Measurements from ENCODE around the gene TFR2.

Gene TFR2

DNA sequence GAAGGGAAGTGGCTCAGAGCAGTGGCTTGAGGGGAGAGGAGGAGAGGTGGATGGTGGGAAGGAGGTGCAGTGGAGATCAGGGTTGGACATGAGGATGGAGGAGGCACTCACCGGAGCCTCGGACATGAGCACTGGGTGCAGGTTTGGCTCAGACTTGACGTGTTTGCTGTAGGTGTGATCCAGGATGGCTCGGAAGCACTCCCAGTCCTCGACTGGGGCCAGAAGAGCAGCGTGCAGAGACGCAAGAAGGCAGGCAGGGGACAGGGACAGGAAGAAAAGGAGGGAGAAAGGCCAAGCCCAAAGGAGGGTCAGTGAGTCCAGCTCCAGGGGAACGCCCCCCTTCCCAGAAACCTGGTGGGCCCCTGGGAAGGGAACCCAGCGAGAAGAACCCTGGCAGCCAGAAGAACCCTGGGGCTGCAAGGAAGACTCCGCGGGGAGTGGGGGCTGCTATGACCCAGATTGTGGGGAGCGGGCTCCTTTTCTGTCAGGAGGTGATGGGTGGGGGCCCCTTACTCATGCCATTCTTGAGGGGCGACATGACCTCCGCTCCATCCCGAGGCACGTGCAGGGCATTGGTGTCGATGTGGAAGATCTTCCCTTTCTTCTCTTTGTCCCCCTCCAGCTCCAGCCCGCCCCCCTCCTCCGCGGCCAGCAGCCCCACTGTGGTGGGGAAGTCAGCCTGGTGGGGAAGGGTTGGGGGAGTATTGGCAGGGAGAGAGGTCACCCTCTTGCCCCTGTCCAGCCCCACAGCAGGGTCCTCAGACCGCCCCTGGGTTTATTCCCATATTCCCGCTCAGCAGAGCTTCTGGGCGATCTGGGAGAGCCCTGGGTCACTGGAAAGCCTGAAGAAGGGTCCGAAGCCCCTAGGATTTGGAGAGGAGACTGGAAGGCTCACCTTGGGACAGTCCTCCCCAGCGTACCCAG is 13.8 kb upstream of the TFR2 start:
- DNase-seq (ENCODE audit: low spot score): no peak

DNA sequence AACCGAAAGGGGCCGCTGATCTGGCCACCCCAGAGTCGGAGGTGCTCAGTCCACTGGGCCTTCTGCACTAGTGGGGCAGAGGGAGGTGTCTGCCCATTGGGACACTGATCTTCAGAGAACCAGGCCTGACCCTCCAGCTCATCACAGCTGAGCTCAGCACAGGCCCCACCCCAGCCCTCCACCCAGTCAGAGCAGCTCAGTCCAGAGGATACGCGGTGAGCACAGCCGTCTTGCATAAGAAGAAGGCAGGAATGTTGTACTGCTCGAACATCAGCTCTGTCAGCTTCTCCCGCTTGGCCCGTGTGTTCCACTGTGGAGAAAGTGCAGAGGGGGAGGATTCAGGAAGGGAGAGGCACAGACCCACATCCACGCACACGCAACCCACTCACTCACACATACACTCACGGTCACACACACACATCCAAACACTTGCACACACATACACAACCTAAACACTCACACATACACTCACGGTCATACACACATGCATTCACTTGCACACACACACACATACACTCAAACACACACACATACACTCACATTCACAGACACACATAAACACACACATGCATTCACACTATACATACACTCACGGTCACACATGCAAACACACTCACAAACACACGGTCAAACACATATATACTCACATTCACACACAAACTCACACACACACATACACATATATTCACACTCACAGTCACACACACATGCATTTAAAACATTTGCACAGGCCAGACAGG is 8.6 kb upstream of the TFR2 start:
- no peak for DNase-seq (ENCODE audit: low spot score)

DNA sequence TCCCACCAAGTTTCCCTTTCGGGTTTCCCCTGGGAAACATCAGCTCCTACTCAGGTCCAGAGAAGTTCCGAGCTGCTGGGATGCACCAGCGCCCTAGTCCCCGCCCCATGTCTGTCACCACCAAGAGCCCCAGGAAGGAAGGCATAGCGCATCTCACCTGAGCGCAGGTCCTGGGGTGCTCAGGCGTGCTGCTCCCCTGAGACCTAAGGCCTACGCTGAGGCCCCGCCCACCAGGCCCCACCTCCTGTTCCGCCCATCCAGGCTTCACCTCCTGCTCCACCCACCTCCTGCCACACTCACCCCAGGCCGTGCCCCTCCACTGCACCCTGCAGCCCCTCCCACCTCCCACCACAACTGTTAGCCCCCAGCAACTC is 1.2 kb upstream of the TFR2 start:
- DNase-seq (ENCODE audit: low spot score): no peak

DNA sequence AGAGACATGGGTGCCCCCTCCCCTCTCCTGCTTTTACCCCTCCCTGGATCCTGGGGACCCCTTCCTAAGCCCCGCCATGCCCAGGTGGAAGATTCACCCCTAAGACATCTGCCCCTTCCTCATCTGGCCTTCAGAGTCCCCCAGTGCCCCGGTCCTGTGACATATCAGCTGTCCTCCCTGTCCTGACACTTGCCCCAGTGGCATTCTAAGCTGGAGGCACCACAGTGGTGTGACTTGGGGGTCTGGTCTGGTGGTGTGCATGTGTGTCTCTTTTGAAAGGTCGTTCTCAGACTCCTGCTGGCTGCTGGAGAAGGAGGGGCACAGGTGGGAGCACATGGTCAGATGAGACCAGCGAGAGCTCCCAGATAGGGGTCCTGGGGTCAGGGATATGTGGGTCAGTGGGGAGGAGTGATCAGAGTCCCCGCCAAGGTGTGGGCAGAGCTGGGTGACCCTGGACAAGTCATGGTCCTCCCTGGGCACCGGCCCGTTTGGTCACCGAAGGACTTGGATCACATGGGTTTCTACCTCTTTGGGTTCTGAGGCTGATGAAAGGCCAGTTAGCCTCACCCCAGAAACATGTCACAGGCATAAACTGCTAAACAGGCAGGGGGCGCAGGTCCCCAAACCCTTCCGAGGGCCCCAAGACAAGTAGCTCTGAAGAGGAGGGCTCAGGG is 645 bp upstream of the TFR2 start:
- DNase-seq (ENCODE audit: low spot score): no peak

DNA sequence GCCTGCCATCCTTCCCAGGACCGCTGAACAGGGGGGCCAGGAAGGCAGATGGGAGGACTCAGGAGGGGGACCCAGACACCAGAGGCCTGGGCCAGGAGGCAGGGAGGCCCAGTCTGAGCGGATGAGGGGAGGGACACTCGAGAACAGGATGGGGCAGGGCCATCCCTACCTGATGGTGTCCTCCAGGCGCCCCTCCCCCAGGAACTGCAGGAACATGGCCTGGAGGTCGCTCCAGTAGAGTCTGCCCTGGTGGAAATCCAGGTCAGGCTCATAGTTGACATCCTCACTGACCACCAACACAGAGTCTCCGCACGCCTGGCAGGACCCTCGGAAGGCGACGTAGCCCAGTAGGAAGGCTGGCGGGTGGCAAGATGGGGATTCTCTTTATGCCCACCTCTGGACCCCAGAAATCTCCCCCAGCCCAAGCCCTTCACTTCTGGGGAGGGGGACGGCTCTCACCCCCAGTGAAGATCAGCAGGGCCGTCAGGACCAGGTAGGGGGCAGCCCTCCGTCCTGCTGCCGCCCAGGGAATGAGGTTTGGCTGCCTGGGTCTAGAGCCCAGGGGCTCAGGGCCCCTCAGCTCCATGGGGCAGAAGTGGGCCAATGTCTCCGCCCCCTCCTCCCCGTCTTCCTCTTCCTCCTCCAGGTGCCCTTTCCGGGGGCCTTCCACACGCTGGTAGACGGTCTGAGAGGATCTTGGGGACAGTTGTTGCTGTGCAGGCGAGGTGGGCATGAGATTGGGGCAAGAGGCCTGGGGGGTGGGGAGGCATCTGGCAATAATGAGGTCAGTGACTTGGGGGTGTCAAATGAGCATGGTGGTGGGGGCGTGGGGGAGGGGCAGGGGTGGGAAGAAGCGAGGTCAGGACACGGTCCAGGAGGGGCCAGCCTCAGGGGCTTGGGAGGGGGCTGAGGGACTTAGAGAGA is 573 bp downstream of the TFR2 start:
- DNase-seq (ENCODE audit: low spot score): no peak

DNA sequence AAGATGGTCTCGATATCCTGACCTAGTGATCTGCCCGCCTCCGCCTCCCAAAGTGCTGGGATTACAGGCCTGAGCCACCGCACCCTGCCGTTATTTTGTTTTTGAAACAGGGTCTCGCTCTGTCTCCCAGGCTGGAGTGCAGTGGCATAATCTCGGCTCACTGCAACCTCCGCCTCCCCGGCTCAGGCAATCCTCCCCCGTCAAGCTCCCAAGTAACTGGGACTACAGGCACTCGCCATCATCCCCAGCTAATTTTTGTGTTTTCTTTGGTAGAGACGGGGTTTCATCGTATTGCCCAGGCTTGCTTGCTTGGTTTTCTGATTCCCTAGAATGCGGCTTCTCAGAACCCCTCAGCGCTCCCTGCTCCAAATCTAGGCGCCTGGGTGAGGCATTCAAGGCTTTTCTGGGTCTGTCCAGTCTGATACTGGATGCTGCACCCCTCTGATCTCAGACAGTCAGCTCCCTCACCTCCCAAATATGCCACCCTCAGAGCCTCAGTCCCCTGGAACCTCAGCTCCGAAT is 1.3 kb downstream of the TFR2 start:
- no peak for DNase-seq (ENCODE audit: low spot score)

DNA sequence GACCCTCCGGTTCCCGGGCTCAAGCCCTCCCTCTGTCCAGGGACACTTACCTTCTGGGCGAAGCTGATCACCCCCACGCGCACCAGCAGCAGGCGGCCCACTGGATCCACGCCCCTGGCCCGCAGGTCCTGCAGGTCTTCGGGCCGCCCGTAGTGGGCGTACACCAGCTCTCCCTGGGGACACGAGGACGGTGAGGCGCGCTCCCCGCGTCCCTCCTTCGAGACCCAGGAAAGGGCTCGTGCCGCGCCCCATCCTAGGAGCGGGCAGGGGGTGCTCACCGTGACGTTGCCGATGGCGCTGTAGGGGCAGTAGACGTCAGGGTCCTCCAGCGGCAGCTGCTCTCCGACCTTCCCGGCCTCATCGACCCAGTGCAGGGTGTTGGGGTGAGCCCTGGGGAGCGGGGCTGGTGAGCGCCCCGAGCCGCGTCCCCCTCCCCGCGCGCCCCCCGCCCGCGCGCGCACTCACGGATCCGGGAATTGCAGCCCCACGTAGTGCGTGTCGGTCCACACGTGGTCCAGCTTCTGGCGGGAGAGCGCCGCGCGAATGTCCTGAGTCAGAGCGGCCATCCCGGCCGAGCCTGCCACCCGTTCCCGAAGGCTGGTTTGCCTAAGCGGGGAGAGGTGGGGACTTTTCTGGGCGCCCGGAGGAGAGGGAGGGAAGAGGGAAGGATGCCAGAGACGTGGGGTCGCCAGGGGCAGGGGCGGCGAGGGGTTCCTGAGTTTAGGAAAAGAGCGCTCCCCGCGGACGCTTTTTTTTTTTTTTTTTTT is 8.2 kb downstream of the TFR2 start:
- peak; percentile 62 for DNase-seq (ENCODE audit: low spot score)

DNA sequence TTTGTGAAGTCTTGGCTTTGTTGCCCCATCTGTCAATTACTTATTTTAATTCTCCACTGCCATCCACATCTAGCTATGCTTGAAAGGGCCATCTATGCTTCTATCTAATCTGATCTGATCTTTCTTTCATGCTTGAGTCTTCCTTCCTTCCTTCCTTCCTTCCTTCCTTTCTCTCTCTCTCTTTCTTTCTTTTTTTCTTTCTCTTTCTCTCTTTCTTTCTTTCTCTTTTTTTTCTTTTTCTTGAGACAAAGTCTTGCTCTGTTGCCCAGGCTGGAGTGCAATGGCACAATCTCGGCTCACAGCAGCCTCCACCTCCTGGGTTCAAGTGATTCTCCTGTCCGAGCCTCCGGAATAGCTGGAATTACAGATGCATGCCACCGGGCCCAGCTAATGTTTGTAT is 11.3 kb downstream of the TFR2 start:
- no peak for DNase-seq (ENCODE audit: low spot score)

DNA sequence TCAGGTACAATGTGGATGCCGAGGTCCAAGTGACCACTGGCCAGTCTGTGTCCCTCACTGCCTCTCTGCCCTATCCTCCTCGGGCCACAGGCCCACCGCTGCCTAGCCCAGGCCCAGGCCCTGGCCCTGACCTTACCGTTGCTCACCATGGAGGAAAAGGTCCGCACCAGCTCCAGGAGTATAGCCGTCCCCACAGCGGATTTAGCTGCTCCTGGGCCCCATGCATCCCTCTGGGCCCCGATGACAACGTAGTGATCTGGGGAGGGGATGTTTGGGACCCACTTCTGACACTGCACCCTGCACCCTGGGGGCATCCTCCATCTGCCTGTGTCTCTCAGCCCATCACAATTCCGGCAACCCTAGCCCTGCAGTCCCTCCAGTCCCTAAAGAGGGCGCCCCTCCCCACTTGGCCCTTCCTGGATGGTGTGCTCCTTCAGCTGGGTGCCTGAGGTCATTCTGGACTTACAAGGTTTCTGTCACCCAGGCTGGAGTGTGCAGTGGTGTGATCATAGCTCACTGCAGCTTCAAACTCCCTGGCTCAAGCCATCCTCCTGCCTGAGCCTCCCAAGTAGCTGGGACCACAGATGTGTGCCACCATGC is 12.1 kb downstream of the TFR2 start:
- no peak for DNase-seq (ENCODE audit: low spot score)

DNA sequence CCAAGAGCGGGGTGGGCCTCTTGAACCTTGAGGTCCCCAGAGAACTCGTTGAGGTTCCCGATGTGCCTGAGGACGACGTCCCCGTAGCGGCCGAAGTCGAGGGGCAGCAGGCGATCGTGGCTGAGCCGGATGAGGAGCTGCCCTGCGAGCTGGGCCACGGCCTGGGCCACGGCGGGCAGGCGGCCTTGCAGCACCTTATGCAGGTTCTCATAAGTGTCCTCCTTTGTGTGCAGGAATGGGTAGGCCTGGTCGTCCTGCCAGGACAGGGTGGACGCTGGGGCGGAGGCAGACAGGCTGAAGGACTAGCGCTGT is 14.2 kb downstream of the TFR2 start:
- DNase-seq (ENCODE audit: low spot score): no peak

DNA sequence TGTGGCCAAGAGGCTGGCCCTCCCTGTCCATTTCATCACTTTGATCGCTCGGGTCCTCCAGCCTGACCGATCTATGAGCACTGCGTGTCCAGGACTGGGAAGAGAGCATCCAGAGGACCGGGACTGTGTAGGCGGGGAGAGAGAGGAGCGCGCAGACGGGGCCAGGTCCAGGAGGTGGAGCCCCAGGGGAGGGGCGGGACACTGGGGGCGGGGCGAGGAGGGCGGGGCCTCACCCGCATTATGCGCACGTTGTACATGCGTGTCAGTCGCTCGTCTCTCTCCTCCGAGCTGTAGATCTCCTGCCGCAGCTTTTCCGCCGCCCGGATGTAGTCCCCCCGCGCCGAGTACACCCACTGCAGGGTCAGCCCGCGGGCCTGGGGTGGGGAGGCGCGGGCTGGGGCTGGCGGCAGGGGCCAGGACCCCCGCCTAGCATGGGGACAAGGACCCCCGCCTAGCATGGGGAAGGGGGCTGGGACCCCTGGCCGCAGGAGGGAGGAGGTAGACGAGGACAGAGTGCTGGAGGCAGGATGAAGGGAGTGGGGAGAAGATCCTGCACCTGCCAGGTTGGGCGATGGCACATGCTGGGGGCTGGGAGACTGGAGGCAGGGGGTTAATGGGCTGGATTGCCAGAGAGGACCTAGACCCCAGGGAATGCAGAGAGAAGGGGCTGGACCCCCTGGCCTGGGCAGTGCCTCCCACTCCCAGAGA is 14.7 kb downstream of the TFR2 start:
- peak; percentile 97 for DNase-seq (ENCODE audit: low spot score)

DNA sequence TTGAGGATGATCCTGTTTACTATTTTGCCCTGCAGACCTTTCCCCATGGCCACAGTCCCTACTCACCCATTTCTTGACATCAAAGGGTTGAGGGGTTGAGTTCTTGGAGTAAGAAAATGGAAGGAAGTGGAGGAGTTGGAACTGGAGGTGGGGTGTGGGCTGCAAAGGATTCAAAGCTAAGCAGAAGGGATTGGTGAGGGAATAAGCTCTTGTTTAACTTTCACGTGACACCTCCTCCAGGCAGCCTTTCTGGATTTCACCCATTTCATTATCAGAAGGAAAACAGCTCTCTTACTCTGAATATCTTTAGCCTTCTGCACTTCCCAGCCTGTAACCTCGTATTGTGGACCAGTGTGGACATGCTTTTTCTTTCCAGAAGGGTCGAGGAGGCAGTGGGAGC is 15.3 kb downstream of the TFR2 start:
- DNase-seq (ENCODE audit: low spot score): no peak

DNA sequence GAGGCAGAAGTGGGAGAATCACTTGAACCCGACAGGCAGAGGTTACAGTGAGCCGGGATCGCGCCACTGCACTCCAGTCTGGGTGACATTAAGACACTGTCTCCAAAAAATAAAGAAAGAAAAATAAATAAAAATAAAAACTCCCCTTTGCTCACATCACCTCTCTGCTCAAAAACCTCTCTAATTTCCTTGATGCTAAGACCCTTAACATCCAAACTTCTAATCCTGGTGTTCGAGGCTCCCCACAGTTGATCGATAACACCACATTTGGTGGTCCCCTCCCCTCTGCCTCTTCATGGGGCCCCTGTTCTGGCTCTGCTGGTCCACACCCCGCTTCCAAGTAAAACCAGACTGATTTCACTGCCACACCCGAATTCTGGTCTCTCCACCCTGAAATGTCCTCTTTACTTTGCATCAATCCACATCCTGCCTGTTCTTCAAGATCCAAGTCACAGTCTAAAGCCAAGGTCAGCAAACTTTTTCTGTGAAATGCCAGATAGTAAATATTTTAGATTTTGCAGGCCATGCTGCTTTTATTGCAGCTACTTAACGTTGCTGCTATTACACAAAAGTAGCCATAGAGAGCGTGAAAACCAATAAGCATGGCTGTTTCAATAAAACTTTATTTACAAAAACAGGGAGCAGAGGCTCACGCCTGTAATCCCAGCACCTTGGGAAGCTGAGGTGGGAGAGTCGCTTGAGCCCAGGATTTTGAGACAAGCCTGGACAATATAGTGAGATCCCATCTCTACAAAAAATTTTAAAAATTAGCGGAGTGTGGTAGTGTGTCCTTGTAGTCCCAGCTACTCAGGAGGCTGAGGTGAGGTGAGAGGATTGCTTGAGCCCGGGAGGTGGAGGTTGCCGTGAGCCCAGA is 17.2 kb downstream of the TFR2 start:
- no peak for DNase-seq (ENCODE audit: low spot score)

DNA sequence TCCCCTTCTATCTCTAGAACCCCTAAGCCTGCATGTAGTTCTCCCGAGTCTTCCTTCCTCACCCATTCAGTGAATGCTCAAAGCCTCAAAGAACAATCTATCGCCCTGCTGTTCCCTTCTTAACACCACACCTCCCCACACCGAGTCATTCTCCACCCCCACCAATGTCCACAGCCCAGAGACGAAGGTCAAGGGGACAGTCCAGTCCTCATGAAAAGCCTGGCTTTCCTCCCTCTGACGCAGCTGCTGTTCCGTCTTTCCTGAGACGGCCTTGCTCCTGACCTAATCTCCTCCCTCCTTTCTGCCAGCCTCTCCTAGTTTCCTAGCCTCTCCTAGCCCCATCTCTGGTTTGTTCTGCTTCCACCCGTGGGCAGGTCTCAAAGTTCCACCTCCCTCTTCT is 19.8 kb downstream of the TFR2 start:
- DNase-seq (ENCODE audit: low spot score): no peak

DNA sequence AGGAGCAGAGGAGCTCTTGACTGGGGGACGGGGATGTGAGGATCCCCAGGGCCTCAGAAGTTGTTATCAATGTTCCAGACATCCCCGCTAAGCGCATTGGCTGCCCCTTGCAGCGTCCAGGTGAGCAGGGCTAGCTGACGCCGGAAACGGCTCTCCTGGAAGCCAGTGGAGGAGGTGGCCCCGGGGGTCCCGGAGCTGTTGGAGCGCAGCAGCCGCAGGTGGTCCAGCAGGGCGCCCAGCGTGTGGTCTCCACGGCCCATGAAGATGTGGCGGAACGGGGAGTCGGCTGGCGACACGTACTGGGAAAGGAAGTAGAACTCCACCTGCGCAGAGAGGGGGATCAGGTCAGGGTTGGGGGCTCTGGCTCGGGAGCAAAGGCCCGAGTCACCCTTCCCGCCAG is 20.5 kb downstream of the TFR2 start:
- DNase-seq (ENCODE audit: low spot score): no peak

DNA sequence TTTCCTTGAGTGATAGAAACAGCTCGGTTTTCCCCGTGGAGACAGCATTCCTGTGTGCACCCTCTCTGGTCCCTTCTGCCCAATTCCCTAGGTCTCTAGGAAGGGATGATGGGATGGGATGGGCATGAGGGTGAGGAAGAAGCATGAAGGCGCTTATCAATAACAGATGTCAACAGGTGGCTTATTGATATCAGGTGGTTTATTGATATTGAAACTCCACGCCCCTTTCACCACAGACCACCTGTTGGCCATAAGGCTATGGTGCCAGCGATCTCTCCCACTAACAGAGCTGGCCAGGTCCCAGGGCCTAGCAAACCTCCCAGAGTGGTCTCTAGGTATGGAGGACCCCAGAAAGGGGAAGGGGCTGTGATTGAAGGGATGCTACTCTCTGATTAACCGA is 21.1 kb downstream of the TFR2 start:
- DNase-seq (ENCODE audit: low spot score): no peak

DNA sequence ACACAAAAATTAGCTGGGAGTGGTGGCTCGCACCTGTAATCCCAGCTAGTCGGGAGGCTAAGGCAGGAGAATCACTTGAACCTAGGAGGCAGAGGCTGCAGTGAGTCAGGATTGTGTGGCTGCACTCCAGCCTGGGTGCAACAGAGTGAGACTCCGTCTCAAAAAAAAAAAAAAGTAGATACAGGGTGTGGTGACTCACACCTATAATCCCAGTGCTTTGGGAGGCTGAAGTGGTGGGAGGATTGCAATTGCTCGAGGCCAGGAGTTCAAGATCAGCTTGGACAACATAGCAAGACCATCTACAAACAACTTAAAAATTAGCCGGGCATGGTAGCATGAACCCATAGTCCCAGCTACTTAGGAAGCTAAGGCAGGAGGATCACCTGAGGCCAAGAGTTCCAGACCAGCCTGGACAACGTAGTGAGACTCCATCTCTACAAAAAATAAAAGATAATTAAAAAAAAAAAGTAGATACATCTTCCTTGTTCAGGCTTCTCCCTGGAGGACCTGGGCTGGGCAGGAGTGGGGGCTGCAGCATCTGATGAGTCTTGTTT is 27.0 kb downstream of the TFR2 start:
- no peak for DNase-seq (ENCODE audit: low spot score)

DNA sequence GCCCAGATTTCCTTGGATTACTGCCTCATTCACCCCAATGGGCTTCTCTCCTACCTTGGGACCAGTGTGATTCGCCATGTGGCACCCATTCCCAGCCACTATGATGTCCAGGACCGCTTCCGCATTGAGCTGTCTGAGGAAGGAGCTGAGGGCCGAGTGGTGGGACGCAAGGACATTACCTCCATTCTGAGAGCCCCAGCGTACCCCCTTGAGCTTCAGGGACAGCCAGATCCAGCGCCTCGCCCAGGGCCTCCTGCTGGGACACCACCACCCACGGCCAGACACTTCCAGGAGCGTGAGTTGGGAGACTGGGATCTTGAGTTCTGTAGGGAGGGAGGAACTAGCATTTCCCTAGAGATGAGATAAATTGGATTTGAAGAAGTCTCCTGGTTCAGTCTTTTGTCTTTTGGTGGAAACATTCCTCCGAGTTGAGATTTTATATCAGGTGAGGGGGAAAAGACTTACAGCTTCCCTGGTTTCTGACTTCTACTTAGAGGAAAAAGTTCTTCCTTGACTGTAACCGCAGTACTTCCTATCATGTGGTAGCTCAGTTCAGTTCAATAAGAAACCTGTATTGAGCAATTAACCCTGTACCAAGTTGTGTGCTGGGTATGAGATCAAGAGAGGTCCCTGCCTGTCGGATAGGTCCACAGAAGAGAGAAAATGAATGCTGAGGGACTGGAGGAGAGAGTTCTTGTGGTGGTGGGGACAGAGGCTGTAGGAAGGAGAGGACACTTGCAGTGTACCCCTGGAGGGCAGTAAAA is 27.8 kb downstream of the TFR2 start:
- DNase-seq (ENCODE audit: low spot score): no peak

All from GM03348 (cell line).